ENCODE measurements around the gene RBPJL. TPM values are rescaled to one million over a fixed set of nuclear protein-coding genes. Genes with fewer than 3 reads are reported as not detected.

The RBPJL gene
- total and polyA plus RNA-seq, 8 donors: 2.2 to 10.4 (median 3.4) TPM; not detected in 4

GRCh38 chr20:45293041-45294002 is 13.3 kb upstream of the RBPJL start:
- intact Hi-C loops (cut with DNase I; ENCODE audit: low total_unique reads): loop anchor here (10.0 kb wide), 1 partner anchor 279 kb away; no protein-coding TSS in a partner anchor
- peak overlapping the region in 3 of 5 donors; percentile 48 to 64 (median 53) for H3K27ac ChIP-seq
- WGBS, 5 donors: 2 to 5% (median 3%) methylated on average over 57 to 79 of the region's 79 CpGs
- TF ChIP-seq POLR2AphosphoS5 (IDR thresholded peaks at IDR 0.05) (peak in 1 of 3 donors; percentile 8), EP300 (IDR thresholded peaks at IDR 0.05) (no peak), CTCF (IDR thresholded peaks at IDR 0.05) (peak in 5 of 7 experiments; percentile 67 to 98 (median 92))
- DNase-seq: peak; percentile 86 to 91
- H3K27me3 ChIP-seq: peaks cover 0 to 59% (median 10%) of the 10 kb centered on the region in 3 donors
- H3K4me1 ChIP-seq: peaks cover 4 to 24% (median 16%) of the 10 kb centered on the region in 4 donors
- H3K36me3 ChIP-seq: no peaks in the 10 kb centered on the region
- H3K9me3 ChIP-seq: no peaks in the 10 kb centered on the region
- peak overlapping the region; percentile 51 to 61 (median 60) for H3K4me3 ChIP-seq

- intact Hi-C loops (cut with DNase I; ENCODE audit: low total_unique reads): loop anchor here (10.0 kb wide), 1 partner anchor 279 kb away; no protein-coding TSS in a partner anchor
- TF ChIP-seq EP300 (IDR thresholded peaks at IDR 0.05) (no peak), POLR2A (IDR thresholded peaks at IDR 0.05) (no peak), CTCF (IDR thresholded peaks at IDR 0.05) (peak in 1 of 7 experiments; percentile 32)
- whole genome bisulfite sequencing, 5 donors: 46 to 65% (median 54%) methylated on average over 5 of the region's 5 CpGs
- H3K27ac ChIP-seq: no peak overlapping the region
- DNase-seq: no peak
- H3K4me1 ChIP-seq: peaks cover 4 to 24% (median 16%) of the 10 kb centered on the region in 4 donors
- H3K4me3 ChIP-seq: peak overlapping the region; percentile 51 to 61 (median 60)
- H3K36me3 ChIP-seq: no peaks in the 10 kb centered on the region
- H3K9me3 ChIP-seq: no peaks in the 10 kb centered on the region
- peaks cover 0 to 60% (median 10%) of the 10 kb centered on the region in 3 donors for H3K27me3 ChIP-seq
These were observed 12.7 kb upstream of the RBPJL start for GRCh38 chr20:45294003-45294368.

GRCh38 chr20:45294659-45295058 is 12.0 kb upstream of the RBPJL start:
- DNase-seq: no peak
- no peak for TF ChIP-seq EP300 (IDR thresholded peaks at IDR 0.05)
- no peak for TF ChIP-seq POLR2AphosphoS5 (IDR thresholded peaks at IDR 0.05)
- no peak for TF ChIP-seq CTCF (IDR thresholded peaks at IDR 0.05)
- TF ChIP-seq POLR2A (IDR thresholded peaks at IDR 0.05): no peak
- intact Hi-C loops (cut with DNase I; ENCODE audit: low total_unique reads): loop anchor here (10.0 kb wide), 1 partner anchor 280 kb away; no protein-coding TSS in a partner anchor
- no peak overlapping the region for H3K4me3 ChIP-seq
- H3K36me3 ChIP-seq: no peaks in the 10 kb centered on the region
- peaks cover 4 to 24% (median 16%) of the 10 kb centered on the region in 4 donors for H3K4me1 ChIP-seq
- 93 to 100% (median 94%) methylated on average over 1 of the region's 1 CpG for whole genome bisulfite sequencing, 5 donors
- peaks cover 0 to 60% (median 10%) of the 10 kb centered on the region in 3 donors for H3K27me3 ChIP-seq
- H3K9me3 ChIP-seq: no peaks in the 10 kb centered on the region
- H3K27ac ChIP-seq: no peak overlapping the region

GRCh38 chr20:45297786-45298497 is 8.7 kb upstream of the RBPJL start:
- Histone ChIP-seq H3K9me3 (no peaks in the 10 kb centered on the region), H3K27me3 (peaks cover 0 to 63% (median 9%) of the 10 kb centered on the region in 3 donors), H3K4me3 (no peak overlapping the region), H3K4me1 (peaks cover 4 to 13% (median 12%) of the 10 kb centered on the region in 4 donors), H3K27ac (no peak overlapping the region), H3K36me3 (no peaks in the 10 kb centered on the region)
- intact Hi-C loops (cut with DNase I; ENCODE audit: low total_unique reads): loop anchor here (10.0 kb wide), 1 partner anchor 283 kb away; no protein-coding TSS in a partner anchor
- DNase-seq: no peak
- no peak for TF ChIP-seq CTCF (IDR thresholded peaks at IDR 0.05)
- TF ChIP-seq EP300 (IDR thresholded peaks at IDR 0.05): no peak
- TF ChIP-seq POLR2A (IDR thresholded peaks at IDR 0.05): no peak
- TF ChIP-seq POLR2AphosphoS5 (IDR thresholded peaks at IDR 0.05): no peak
- 89 to 92% (median 92%) methylated on average over 44 to 52 of the region's 52 CpGs for WGBS, 5 donors

Data from stomach (tissue), 9 donors.